HG03354 (cell line): ENCODE measurements around the gene RABEPK.
"Not testable (repeated sequence)": the region's sequence is repeated elsewhere in the genome, so short reads cannot be mapped to it uniquely, and the experiment has no call there.

Experiments used
- ATAC-seq: cut with Tn5 transposase; IDR thresholded peaks from one replicate; pipeline ENCODE4 v1.9.1; 2021; ENCODE audit warnings: mild to moderate bottlenecking; ENCODE audit not compliant: unreplicated experiment, poor library complexity, severe bottlenecking

RABEPK gene

GRCh38 chr9:125190361-125190801 lies 10.0 kb upstream of the RABEPK start:
- ATAC-seq: no peak

GRCh38 chr9:125194466-125194865 lies 5.9 kb upstream of the RABEPK start:
- ATAC-seq: not testable (repeated sequence)

GRCh38 chr9:125195591-125195990 lies 4.8 kb upstream of the RABEPK start:
- ATAC-seq: not testable (repeated sequence)

- no peak for ATAC-seq
Observed at GRCh38 chr9:125202846-125203618, 2.7 kb downstream of the RABEPK start.

- no peak for ATAC-seq
Observed at GRCh38 chr9:125204477-125204876, 4.1 kb downstream of the RABEPK start.

GRCh38 chr9:125214186-125214585 lies 13.8 kb downstream of the RABEPK start:
- ATAC-seq: no peak

GRCh38 chr9:125218621-125219020 lies 18.3 kb downstream of the RABEPK start:
- no peak for ATAC-seq

GRCh38 chr9:125224858-125225257 lies 24.5 kb downstream of the RABEPK start:
- ATAC-seq: not testable (repeated sequence)

GRCh38 chr9:125227761-125228160 lies 27.4 kb downstream of the RABEPK start:
- no peak for ATAC-seq

- ATAC-seq: no peak
Observed at GRCh38 chr9:125233678-125234077, 33.3 kb downstream of the RABEPK start.

- ATAC-seq: not testable (repeated sequence)
Observed at GRCh38 chr9:125234099-125234498, 33.8 kb downstream of the RABEPK start.

- no peak for ATAC-seq
Observed at GRCh38 chr9:125235804-125236519, 35.6 kb downstream of the RABEPK start.

GRCh38 chr9:125236520-125237159 lies 36.3 kb downstream of the RABEPK start:
- not testable (repeated sequence) for ATAC-seq

- no peak for ATAC-seq
Observed at GRCh38 chr9:125238127-125238914, 38.0 kb downstream of the RABEPK start.

- ATAC-seq: no peak
Observed at GRCh38 chr9:125238915-125239446, 38.6 kb downstream of the RABEPK start.

- ATAC-seq: no peak
Observed at GRCh38 chr9:125239631-125240597, 39.6 kb downstream of the RABEPK start.

- no peak for ATAC-seq
Observed at GRCh38 chr9:125240649-125240999, 40.3 kb downstream of the RABEPK start.

- peak; percentile 92 for ATAC-seq
Observed at GRCh38 chr9:125241000-125241862, 40.9 kb downstream of the RABEPK start, which contains the start of gene HSPA5. Gene HSPA5 (minus strand): TSS chr9:125241343. CDS start chr9:125241126, 217 bp downstream.
